BJ (cell line): Measurements from ENCODE around the gene ATG4C. TPM values are rescaled to one million over a fixed set of nuclear protein-coding genes. Genes with fewer than 3 reads are reported as not detected.
"Not testable (repeated sequence)": the region's sequence is repeated elsewhere in the genome, so short reads cannot be mapped to it uniquely, and the experiment has no call there.

Experiments used
- CTCF ChIA-PET: fragments of 350-600 bp; formaldehyde crosslinking; extraction: SDS; loops from one replicate; lab custom pipeline; 2021; ENCODE audit warnings: antibody characterized with exemption, inconsistent platforms; lab: Yijun Ruan, JAX
- POLR2A ChIA-PET: fragments of 300-600 bp; sonication (Branson Sonifier 250); formaldehyde crosslinking; extraction: SDS; loops from one replicate; lab custom pipeline; 2021; ENCODE audit warnings: antibody characterized with exemption; lab: Charles Lee
- DNase-seq: peaks from one replicate; pipeline ENCODE4 v3.0.0-alpha.2; 2011; ENCODE audit warnings: low read depth
- H3K27me3 ChIP-seq: 2 replicates; pipeline ENCODE4 v1.6.0; 2011; ENCODE audit warnings: low read length; ENCODE audit not compliant: control insufficient read depth, insufficient read depth
- H3K36me3 ChIP-seq: 2 replicates; pipeline ENCODE4 v1.5.1; 2011; ENCODE audit warnings: low read length; ENCODE audit not compliant: control insufficient read depth, insufficient read depth
- H3K4me3 ChIP-seq: 2 replicates; pipeline ENCODE4 v1.5.1; 2011; ENCODE audit warnings: low read depth, mild to moderate bottlenecking, control low read depth, low read length
- polyA plus RNA-seq: library from polyadenylated mRNA; depleted of rRNA; stranded (reverse); fragments of >200 nt; gene quantifications from 2 replicates; pipeline ENCODE4 v1.2.3, GENCODE V29; 2011
- TF ChIP-seq, protein P1 (sequence below): IDR thresholded peaks from 2 replicates; pipeline ENCODE4 v1.5.1; 2011; ENCODE audit warnings: low read depth, mild to moderate bottlenecking, control low read depth, inconsistent platforms, low read length, moderate library complexity; ENCODE audit not compliant: insufficient read depth

ATG4C gene
- polyA plus RNA-seq, 1 experiment, result 2.2 TPM

DNA sequence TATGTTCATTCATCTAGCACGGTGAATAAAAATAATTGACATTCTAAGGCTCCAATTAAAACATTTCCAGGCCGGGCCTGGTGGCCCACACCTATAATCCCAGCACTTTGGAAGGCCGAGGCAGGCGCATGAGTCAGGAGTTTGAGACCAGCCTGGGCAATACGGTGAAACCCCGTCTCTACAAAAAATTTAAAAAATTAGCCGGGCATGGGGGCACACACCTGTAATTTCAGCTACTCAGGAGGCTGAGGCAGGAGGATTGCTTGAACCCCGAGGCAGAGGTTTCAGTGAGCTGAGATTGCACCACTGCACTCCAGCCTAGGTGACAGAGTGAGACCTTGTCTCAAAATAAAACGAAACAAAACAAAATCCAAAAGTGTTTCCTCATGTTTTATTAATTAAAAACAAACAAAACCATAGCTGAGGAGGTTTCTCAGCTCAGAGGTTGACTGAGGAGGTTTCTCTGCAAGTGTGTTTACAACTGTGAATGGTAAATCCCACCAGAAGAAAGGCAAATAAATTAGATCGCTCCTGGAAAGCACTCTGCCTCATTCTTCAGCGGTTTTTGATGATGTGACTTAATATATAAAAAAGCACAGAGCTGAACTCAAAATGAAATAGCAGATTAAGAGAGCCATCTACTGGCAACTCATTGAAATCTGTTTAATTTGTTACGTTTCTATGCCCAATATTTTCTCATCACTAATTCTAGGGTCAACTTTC is 37.7 kb upstream of the ATG4C start:
- DNase-seq, result no peak
- no peaks in the 10 kb centered on the region for H3K36me3 ChIP-seq
- H3K4me3 ChIP-seq, result peak overlapping the region; percentile 19; the same call in 1 of the 2 replicates
- ChIA-PET POLR2A (interaction anchor here (0.6 kb wide), 1 partner anchor 328 kb away, joined by 4 read pairs; no protein-coding TSS in a partner anchor), CTCF (interaction anchor here (0.7 to 5.3 kb wide), 23 partner anchors 9 to 311 kb away, joined by 3 to 75 read pairs (median 5); partner anchors contain the start of gene DOCK7)
- TF ChIP-seq, protein P1, sequence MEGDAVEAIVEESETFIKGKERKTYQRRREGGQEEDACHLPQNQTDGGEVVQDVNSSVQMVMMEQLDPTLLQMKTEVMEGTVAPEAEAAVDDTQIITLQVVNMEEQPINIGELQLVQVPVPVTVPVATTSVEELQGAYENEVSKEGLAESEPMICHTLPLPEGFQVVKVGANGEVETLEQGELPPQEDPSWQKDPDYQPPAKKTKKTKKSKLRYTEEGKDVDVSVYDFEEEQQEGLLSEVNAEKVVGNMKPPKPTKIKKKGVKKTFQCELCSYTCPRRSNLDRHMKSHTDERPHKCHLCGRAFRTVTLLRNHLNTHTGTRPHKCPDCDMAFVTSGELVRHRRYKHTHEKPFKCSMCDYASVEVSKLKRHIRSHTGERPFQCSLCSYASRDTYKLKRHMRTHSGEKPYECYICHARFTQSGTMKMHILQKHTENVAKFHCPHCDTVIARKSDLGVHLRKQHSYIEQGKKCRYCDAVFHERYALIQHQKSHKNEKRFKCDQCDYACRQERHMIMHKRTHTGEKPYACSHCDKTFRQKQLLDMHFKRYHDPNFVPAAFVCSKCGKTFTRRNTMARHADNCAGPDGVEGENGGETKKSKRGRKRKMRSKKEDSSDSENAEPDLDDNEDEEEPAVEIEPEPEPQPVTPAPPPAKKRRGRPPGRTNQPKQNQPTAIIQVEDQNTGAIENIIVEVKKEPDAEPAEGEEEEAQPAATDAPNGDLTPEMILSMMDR, result peak; percentile 46
- no peaks in the 10 kb centered on the region for H3K27me3 ChIP-seq

DNA sequence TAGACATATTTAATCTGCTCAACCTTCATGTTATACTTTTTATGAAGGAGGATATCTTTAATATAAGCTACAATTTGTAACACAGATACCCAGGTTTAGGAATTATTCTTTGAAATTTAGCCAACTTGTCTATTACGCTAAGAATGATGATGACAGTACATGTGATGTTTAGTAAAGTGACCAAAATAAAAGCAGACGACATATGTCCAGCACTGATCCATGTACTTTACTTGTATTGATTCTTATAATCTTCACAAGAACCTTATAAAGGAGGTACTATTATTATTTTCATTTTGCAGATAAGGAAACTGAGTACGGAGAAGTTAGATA is 37.2 kb upstream of the ATG4C start:
- POLR2A ChIA-PET, result interaction anchor here (0.6 kb wide), 1 partner anchor 329 kb away, joined by 4 read pairs; no protein-coding TSS in a partner anchor

DNA sequence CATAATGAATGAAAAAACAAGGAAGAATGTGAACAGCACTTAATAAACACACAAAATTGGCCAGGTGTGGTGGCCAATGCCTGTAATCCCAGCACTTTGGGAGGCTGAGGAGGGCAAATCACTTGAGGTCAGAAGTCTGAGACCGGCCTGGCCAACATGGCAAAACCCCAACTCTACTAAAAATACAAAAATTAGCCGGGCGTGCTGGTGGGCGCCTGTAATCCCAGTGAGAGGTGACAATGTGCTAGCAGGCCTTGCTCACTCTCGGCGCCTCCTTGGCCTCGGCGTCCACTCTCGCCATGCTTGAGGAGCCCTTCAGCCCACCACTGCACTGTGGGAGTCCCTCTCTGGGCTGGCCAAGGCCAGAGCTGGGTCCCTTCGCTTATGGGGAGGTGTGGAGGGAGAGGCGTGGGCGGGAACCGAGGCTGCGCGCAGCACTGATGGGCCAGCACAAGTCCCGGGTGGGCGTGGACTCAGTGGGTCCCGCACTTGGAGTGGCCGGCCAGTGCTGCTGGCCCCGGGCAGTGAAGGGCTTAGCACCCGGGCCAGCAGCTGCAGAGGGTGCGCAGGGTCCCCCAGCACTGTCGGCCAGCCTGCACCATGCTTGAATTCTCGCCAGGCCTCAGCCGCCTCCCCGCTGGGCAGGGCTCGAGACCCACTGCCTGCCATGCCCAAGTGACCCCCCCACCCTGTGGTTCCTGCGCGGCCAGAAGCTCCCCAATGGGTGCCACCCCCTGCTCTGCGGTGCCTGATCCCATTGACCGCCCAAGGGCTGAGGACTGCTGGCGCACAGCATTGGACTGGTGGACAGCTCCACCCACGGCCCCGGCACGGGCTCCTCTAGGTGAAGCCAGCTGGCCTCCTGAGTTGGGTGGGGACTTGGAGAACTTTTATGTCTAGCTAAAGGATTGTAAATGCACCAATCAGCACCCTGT is 30.6 kb upstream of the ATG4C start:
- H3K27me3 ChIP-seq, result no peaks in the 10 kb centered on the region
- ChIA-PET CTCF (interaction anchor here (1.4 to 1.8 kb wide), 2 partner anchors 223 to 246 kb away, joined by 4 to 6 read pairs; no protein-coding TSS in a partner anchor), POLR2A (no interaction called here)
- no peak overlapping the region for H3K4me3 ChIP-seq
- no peaks in the 10 kb centered on the region for H3K36me3 ChIP-seq
- TF ChIP-seq, protein P1, result no peak
- DNase-seq, result no peak

More for the DNA sequence above, 37.2 kb upstream of the ATG4C start:
- Histone ChIP-seq H3K36me3 (no peaks in the 10 kb centered on the region), H3K27me3 (no peaks in the 10 kb centered on the region), H3K4me3 (no peak overlapping the region)
- TF ChIP-seq, protein P1, result no peak
- CTCF ChIA-PET, result interaction anchor here (1.0 to 5.3 kb wide), 20 partner anchors 10 to 311 kb away, joined by 3 to 75 read pairs (median 6); partner anchors contain the start of gene DOCK7
- DNase-seq, result no peak

DNA sequence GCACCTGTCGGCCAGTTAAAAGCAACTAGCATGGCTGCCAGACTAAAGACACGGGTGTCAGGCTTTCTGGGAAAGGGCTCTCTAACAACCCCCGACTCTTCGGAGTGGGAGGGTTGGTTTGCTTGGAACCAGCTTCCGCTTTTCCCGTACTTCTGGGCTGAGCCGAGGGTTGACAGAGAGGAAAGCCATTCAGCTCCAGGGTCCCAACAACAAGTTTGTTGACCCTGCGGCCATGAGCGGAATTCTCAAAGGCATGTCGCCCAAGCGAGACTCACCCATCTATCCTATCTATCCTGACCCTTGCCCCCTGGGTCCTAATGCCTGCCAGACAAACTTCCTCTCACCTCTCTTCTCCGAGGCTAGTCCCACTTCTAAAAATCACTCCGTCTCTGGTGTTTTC is 29.0 kb upstream of the ATG4C start:
- CTCF ChIA-PET, result interaction anchor here (1.4 to 1.8 kb wide), 2 partner anchors 225 to 247 kb away, joined by 4 to 6 read pairs; no protein-coding TSS in a partner anchor
- POLR2A ChIA-PET, result not testable (repeated sequence)

DNA sequence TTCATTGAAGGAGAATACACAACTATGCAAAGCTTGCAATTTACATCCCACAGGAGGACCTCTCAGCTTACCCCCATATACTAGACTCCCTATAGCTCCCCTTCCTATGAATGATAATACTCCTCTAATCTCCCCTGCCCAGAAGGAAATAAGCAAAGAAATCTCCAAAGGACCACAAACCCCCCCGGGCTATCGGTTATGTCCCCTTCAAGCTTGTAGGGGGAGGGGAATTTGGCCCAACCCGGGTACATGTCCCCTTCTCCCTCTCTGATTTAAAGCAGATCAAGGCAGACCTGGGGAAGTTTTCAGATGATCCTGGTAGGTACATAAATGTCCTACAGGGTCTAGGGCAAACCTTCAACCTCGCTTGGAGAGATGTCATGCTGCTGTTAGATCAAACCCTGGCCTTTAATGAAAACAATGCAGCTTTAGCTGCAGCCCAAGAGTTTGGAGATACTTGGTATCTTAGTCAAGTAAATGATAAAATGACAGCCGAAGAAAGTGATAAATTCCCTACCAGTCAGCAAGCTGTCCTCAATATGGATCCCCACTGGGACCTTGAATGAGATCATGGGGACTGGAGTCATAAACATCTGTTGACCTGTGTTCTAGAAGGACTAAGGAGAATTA is 27.6 kb upstream of the ATG4C start:
- H3K36me3 ChIP-seq, H3K27me3 ChIP-seq, DNase-seq, POLR2A ChIA-PET, H3K4me3 ChIP-seq: not testable (repeated sequence)
- CTCF ChIA-PET, result interaction anchor here (0.7 to 1.7 kb wide), 2 partner anchors 10 to 14 kb away, joined by 5 to 6 read pairs; no protein-coding TSS in a partner anchor

More for the DNA sequence above, 29.0 kb upstream of the ATG4C start:
- not testable (repeated sequence) for H3K4me3 ChIP-seq, DNase-seq, H3K36me3 ChIP-seq, H3K27me3 ChIP-seq

DNA sequence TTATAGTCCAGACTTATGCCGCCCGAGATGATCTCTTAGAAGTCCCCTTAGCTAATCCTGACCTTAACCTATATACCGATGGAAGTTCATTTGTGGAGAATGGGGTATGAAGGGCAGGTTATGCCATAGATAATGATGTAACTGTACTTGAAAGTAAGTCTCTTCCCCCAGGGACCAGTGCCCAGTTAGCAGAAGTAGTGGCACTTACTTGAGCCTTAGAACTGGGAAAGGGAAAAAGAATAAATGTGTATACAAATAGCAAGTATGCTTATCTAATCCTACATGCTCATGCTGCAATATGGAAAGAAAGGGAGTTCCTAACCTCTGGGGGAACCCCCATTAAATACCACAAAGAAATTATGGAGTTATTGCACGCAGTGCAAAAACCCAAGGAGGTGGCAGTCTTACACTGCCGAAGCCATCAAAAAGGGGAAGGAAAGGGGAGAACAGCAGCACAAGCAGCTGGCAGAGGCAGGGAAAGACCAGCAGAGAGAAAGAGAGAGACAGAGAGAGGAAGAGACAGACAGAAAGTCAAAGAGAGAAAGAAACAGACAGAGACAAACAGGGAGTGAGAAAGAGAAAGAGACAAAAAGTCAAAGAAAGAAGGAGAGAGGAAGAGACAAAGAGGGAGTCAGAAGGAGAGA is 24.6 kb upstream of the ATG4C start:
- H3K36me3 ChIP-seq, H3K27me3 ChIP-seq, POLR2A ChIA-PET, H3K4me3 ChIP-seq, CTCF ChIA-PET, DNase-seq: not testable (repeated sequence)

DNA sequence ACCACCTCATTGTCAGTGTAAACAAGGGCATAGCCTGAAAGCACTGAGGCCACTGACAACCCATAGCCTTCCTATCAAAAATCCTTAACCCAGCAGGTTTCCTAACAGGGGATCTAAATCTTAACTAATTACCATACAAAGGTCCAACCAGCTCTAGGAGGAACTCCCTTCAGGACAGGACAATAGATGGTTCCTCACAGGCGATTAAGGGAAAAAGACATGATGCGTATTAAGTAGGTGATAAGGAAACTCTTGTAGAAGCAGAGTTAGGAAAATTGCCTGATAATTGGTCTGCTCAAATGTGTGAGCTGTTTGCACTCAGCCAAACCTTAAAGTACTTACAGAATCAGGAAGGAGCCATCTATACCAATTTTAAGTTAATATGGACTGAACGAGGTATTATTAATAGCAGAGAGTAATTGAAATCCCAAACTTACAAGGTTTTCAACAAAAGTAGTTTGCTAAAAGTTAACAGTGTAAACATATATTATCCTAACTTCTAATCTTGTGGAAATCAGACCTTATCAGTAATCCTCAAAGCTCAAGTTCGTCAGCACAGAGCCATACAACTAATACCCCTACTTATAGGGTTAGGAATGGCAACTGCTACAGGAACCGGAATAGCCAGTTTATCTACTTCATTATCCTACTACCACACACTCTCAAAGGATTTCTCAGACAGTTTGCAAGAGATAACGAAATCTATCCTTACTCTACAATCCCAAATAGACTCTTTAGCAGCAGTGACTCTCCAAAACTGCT is 23.7 kb upstream of the ATG4C start:
- H3K36me3 ChIP-seq, H3K27me3 ChIP-seq, POLR2A ChIA-PET, CTCF ChIA-PET, H3K4me3 ChIP-seq, DNase-seq: not testable (repeated sequence)
